Activated T-cell treated with anti-CD3 and anti-CD28 coated beads, Interleukin-2, amount 50 U/mL, for 24 hours (primary cell): ENCODE results near the gene DIPK1B.

ENCODE experiments used
- DNase-seq: peaks from one replicate; pipeline ENCODE4 v3.0.0-alpha.2; 2020
- H3K27ac Mint-ChIP-seq: 2 replicates; pipeline ENCODE4 v1.8.0; 2020; ENCODE audit warnings: mild to moderate bottlenecking, mixed read lengths
- H3K27me3 Mint-ChIP-seq: 2 replicates; pipeline ENCODE4 v1.8.0; 2020; ENCODE audit warnings: mixed read lengths
- H3K36me3 Mint-ChIP-seq: 2 replicates; pipeline ENCODE4 v1.8.0; 2020; ENCODE audit warnings: low read depth, mixed read lengths
- H3K4me1 Mint-ChIP-seq: 2 replicates; pipeline ENCODE4 v1.8.0; 2020; ENCODE audit warnings: low read depth, mixed read lengths
- H3K4me3 Mint-ChIP-seq: 2 replicates; pipeline ENCODE4 v1.8.0; 2020; ENCODE audit warnings: mild to moderate bottlenecking, moderate library complexity, mixed read lengths
- H3K9me3 Mint-ChIP-seq: 2 replicates; pipeline ENCODE4 v1.8.0; 2020; ENCODE audit warnings: mixed read lengths

DIPK1B gene

DNA sequence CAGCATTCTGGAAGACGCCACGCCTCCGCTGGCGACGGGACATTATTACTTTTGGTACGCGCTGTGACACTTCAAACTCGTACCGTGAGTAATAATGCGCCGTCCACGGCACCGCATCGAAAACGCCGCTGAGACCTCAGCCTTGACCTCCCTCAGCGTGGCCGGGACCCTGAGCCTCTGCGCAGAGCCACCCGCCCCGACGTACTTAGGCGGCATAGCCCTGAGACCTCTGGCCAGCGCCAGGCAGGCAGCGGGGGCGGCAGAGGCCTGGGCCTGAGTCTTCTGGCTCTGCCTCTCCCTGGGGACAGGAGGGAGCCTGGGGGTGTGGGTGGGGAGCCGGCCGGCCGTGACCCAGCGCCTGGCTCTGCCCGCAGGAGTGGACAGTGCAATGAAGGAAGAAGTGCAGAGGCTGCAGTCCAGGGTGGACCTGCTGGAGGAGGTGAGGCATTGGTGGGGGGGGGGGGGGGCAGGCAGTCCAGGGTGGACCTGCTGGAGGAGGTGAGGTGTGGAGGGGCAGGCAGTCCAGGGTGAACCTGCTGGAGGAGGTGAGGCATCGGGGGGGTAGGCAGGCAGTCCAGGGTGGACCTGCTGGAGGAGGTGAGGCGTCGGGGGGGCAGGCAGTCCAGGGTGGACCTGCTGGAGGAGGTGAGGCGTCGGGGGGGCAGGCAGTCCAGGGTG, 41.7 kb upstream of the DIPK1B start:
- Mint-ChIP-seq H3K9me3 (no peaks in the 10 kb centered on the region), H3K27me3 (peaks cover 11% of the 10 kb centered on the region), H3K36me3 (peaks cover 2% of the 10 kb centered on the region), H3K27ac (no peak overlapping the region), H3K4me3 (no peak overlapping the region), H3K4me1 (no peaks in the 10 kb centered on the region)
- no peak for DNase-seq

GRCh38 chr9:136671254-136671614, 41.1 kb upstream of the DIPK1B start:
- Mint-ChIP-seq H3K4me3 (no peak overlapping the region), H3K27ac (no peak overlapping the region), H3K27me3 (peaks cover 11% of the 10 kb centered on the region), H3K4me1 (no peaks in the 10 kb centered on the region), H3K9me3 (no peaks in the 10 kb centered on the region), H3K36me3 (peaks cover 2% of the 10 kb centered on the region)
- no peak for DNase-seq

DNA sequence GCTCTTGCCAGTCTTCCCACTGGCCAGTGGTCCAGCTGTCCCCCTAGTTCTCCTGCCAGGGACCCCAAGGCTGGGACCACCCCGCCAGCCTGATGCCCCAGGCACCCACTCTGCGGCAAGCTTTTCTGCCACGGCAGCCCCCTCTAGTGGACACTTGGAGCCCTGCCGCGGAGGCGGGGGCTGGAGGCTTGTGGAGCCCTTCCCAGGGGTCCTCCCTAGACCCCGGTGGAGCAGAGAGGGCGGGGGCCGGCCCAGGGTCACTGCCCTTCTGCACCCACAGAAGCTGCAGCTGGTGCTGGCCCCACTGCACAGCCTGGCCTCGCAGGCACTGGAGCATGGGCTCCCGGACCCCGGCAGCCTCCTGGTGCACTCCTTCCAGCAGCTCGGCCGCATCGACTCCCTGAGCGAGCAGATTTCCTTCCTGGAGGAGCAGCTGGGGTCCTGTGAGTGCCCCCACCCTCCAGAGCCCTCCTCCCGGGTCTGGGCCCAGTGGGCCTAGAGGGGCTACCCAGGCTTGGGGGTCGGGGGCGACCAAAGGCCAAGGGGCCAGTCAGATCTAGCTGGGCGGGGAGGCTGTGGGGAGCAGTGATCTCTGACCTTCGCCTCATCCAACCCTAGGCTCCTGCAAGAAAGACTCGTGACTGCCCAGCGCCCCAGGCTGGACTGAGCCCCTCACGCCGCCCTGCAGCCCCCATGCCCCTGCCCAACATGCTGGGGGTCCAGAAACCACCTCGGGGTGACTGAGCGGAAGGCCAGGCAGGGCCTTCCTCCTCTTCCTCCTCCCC, 40.5 kb upstream of the DIPK1B start:
- Mint-ChIP-seq H3K4me1 (no peaks in the 10 kb centered on the region), H3K9me3 (no peaks in the 10 kb centered on the region), H3K36me3 (peaks cover 2% of the 10 kb centered on the region), H3K4me3 (no peak overlapping the region), H3K27me3 (peaks cover 6% of the 10 kb centered on the region), H3K27ac (no peak overlapping the region)
- DNase-seq: peak; percentile 69

DNA sequence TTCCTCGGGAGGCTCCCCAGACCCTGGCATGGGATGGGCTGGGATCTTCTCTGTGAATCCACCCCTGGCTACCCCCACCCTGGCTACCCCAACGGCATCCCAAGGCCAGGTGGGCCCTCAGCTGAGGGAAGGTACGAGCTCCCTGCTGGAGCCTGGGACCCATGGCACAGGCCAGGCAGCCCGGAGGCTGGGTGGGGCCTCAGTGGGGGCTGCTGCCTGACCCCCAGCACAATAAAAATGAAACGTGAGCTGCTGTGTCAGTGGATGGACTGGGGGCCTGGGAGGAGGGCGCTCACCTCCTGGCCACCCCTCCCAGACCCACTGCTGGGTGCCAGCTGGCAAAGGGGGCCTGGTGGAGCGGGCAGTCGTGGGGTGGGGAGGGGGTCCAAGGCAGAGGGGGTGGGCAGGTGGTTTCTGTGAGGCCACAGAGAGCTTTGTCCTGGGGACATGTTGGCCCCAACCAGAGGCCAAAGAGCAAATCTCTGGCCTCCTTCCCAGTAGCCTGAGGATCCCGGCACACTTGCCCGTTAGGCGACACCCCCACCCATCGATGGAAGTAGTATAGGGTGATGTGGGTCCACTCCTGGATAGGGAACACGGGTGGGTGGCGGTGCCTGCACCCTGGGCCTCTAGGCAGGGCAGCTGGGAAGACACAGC, 39.8 kb upstream of the DIPK1B start:
- Mint-ChIP-seq H3K36me3 (peaks cover 2% of the 10 kb centered on the region), H3K4me1 (no peaks in the 10 kb centered on the region), H3K27ac (no peak overlapping the region), H3K27me3 (peaks cover 6% of the 10 kb centered on the region), H3K4me3 (no peak overlapping the region), H3K9me3 (no peaks in the 10 kb centered on the region)
- DNase-seq: no peak

DNA sequence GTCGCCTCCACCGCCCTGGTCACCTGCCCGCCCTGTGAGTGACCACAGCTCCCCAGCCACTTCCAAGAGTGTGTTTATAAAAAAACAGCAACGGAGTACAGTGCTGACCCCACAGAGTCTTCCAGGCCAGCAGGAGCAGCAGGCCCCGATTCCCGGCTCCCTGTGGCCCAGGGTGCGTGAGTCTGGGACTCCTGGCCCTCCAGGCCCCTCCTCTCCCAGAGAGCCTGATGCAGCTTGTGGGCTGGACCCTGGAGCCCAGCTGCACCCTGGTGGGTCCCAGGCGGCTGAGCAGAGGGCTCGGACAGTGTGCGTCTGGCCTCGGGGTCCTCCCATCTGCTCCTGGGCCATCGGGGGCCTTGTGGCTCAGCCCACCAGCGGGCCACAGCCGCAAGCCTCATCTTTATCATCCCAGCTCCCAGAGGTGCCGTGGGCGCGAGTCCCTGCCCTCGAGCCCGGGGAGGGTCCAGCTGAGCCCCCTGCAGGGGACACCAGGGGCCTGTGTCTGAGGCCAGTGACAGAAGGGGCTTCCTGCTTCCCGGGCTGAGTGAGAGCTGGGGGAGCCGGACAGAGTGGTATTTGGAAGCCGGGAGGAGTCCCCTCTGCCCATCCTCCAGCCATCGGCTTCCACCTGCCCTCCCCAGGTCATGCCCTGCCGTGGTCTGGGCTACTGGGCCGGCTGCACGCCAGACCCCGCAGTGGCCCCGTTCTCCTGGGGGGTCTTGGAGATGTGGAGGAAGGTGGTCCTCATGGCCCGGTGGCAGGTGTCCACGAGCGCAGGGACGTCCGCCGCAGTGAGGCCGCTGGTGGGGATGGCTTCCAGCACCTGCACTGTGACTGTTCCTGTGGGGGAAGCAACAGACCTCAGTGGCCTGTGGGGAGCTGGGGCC, 39.0 kb upstream of the DIPK1B start:
- no peaks in the 10 kb centered on the region for H3K9me3 Mint-ChIP-seq
- DNase-seq: no peak
- H3K4me3 Mint-ChIP-seq: no peak overlapping the region
- H3K4me1 Mint-ChIP-seq: no peaks in the 10 kb centered on the region
- H3K36me3 Mint-ChIP-seq: peaks cover 2% of the 10 kb centered on the region
- H3K27ac Mint-ChIP-seq: no peak overlapping the region
- H3K27me3 Mint-ChIP-seq: peaks cover 6% of the 10 kb centered on the region

DNA sequence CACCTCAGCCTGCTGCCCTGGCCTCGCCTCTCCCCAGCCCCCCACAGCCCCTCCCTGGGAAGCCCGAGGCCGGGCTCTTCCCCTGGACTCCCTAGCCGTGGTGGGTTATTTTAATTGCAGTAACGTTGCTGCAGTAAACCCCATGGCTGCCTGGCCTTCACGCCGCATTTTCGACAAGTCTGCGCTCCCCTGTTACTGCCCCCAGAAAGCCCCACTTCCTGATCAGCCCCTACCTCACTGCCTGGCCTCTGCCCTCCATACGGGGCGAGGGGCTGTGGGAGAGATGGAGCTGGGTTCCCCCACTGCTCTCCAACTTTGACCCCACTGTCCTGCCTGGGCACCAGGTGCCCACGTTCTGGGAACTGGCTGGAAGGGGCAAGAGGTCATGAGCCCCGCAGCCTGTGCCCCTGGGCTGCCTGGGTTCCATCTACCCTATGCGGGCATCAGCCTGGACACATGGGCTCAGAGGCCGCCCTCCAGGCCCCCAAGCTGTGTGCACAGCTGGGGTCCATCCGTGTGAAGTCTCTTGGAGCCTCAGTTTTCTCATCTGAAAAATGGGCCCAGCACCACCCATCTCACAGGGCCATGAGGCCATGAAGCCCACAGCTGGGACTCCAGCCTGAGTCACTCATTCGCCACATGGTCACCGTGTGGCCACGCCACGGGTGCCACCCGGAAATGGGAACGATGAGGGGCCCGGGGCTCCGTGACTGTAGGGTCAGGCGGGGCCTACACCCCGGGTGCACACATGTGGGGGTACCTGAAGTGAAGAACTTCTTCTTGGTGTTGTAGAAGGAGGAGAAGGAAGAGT, 38.2 kb upstream of the DIPK1B start:
- Mint-ChIP-seq H3K9me3 (no peaks in the 10 kb centered on the region), H3K4me1 (no peaks in the 10 kb centered on the region), H3K27ac (no peak overlapping the region), H3K36me3 (peaks cover 2% of the 10 kb centered on the region), H3K27me3 (no peaks in the 10 kb centered on the region), H3K4me3 (no peak overlapping the region)
- no peak for DNase-seq

GRCh38 chr9:136674786-136675349, 37.5 kb upstream of the DIPK1B start:
- Mint-ChIP-seq H3K27me3 (no peaks in the 10 kb centered on the region), H3K9me3 (no peaks in the 10 kb centered on the region), H3K4me1 (no peaks in the 10 kb centered on the region), H3K27ac (no peak overlapping the region), H3K4me3 (no peak overlapping the region), H3K36me3 (peaks cover 2% of the 10 kb centered on the region)
- DNase-seq: no peak

- no peaks in the 10 kb centered on the region for H3K4me1 Mint-ChIP-seq
- peaks cover 2% of the 10 kb centered on the region for H3K36me3 Mint-ChIP-seq
- H3K4me3 Mint-ChIP-seq: no peak overlapping the region
- H3K9me3 Mint-ChIP-seq: no peaks in the 10 kb centered on the region
- no peak for DNase-seq
- no peaks in the 10 kb centered on the region for H3K27me3 Mint-ChIP-seq
- no peak overlapping the region for H3K27ac Mint-ChIP-seq
Observed at GRCh38 chr9:136675477-136676296, 36.7 kb upstream of the DIPK1B start.

DNA sequence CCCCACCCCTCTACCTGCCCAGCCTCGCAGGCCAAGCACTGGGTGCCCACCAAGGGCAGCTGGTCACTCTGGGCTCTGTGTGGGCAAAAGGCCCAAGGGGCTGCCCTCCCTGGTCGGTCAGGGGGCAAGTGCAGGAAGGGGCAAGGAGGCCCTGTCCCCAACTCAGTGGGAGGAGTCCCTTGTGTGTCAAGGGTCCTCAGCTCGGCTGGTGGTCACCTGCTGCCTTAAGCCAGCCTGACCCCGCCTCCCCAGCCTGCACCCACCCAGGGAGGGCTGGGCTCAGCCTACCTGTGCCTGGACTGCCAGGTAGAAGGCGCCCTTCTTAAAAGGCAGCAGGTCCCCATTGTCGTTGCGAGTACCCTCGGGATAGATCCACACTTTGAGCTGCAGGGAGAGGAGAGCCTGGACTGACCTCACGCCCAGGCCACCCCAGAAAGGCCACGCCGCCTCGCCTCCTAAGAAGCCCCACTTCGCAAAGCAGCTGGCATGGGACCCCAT, 36.0 kb upstream of the DIPK1B start:
- Mint-ChIP-seq H3K36me3 (peaks cover 2% of the 10 kb centered on the region), H3K4me1 (no peaks in the 10 kb centered on the region), H3K27ac (no peak overlapping the region), H3K27me3 (no peaks in the 10 kb centered on the region), H3K9me3 (no peaks in the 10 kb centered on the region), H3K4me3 (no peak overlapping the region)
- no peak for DNase-seq

DNA sequence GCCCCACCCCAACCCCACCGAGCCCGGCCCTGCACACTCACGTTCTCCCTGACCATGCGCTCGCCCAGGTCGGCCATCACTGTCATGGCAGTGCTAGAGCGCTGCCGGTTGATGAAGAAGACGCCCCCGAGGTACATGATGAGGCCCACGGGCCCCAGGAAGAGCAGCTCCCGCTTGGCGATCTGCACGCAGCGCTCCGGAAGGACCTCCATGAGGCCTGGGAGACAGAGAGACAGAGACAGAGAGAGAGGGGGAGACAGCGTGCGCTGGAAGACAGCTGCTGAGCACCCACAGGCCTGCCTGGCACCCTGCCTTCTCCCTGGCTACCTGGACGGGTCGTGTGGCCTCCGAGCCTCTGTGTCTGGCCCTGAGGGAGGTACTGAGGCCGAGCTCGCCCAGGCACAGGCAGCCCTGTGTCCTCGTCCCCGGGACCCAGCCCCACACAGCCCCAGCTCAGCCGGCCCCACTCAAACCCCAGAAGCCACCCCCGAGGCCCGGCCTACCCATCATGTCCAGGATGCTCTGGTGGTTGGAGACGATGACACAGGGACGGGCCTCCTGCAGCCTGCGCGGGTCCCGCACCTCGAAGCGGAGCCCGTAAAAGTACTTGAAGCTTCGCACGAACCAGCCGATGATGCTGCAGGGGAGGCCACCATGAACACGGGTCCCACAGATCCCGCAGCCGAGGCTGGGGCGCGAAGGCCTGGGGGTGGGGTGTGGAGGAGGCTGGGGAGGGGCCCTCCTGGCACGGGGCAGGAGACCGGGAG, 35.3 kb upstream of the DIPK1B start:
- DNase-seq: no peak
- Mint-ChIP-seq H3K27me3 (no peaks in the 10 kb centered on the region), H3K9me3 (no peaks in the 10 kb centered on the region), H3K4me1 (no peaks in the 10 kb centered on the region), H3K36me3 (peaks cover 2% of the 10 kb centered on the region), H3K4me3 (no peak overlapping the region), H3K27ac (no peak overlapping the region)

DNA sequence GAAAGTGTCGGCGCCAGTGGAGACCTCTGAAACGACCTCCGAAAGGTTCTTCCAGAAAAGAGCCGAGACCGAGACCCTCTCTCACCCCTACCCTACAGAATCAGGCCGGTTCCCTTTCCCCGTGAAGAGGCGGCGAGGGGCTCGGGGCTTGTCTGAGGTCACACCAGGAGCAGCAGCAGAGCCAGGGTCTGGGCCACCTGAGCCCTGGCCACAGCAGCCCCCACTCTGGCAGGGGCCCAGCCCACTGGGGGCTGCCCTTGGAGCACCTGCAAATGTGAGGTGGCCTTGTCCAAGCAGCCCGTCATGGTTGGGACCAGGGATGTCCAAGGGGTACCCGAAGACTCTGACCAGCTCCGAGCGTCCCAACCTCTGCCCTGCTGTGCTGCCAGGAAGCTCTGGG, 34.3 kb upstream of the DIPK1B start:
- Mint-ChIP-seq H3K36me3 (peaks cover 2% of the 10 kb centered on the region), H3K27me3 (no peaks in the 10 kb centered on the region)
- DNase-seq: no peak

GRCh38 chr9:136678624-136679023, 33.7 kb upstream of the DIPK1B start:
- Mint-ChIP-seq H3K4me1 (no peaks in the 10 kb centered on the region), H3K27me3 (no peaks in the 10 kb centered on the region), H3K27ac (no peak overlapping the region), H3K4me3 (no peak overlapping the region), H3K36me3 (peaks cover 2% of the 10 kb centered on the region), H3K9me3 (no peaks in the 10 kb centered on the region)
- DNase-seq: no peak

More for the DNA sequence above, 34.3 kb upstream of the DIPK1B start:
- Mint-ChIP-seq H3K27ac (no peak overlapping the region), H3K4me1 (no peaks in the 10 kb centered on the region), H3K4me3 (no peak overlapping the region), H3K9me3 (no peaks in the 10 kb centered on the region)
